NT2/D1 (cell line): ENCODE data around the gene MSANTD7.

ENCODE experiments used
- DNase-seq: peaks from one replicate; pipeline ENCODE4 v3.0.0-alpha.2; 2011; ENCODE audit warnings: low read depth, low spot score
- H3K27me3 ChIP-seq: 2 replicates; pipeline ENCODE4 v1.6.0; 2011; ENCODE audit warnings: mild to moderate bottlenecking; ENCODE audit not compliant: insufficient read length, insufficient read depth
- H3K36me3 ChIP-seq: 2 replicates; pipeline ENCODE4 v1.6.1; 2011; ENCODE audit warnings: mild to moderate bottlenecking, low read length, mixed read lengths; ENCODE audit not compliant: insufficient read depth, insufficient read length
- H3K4me1 ChIP-seq: 2 replicates; pipeline ENCODE4 v1.5.1; 2011; ENCODE audit not compliant: insufficient read depth, insufficient read length
- H3K4me3 ChIP-seq: 2 replicates; pipeline ENCODE4 v1.5.1; 2011; ENCODE audit warnings: low read depth; ENCODE audit not compliant: insufficient read length
- H3K9ac ChIP-seq: 2 replicates; pipeline ENCODE4 v1.6.0; 2011; ENCODE audit warnings: low read depth; ENCODE audit not compliant: insufficient read length
- H3K9me3 ChIP-seq: 2 replicates; pipeline ENCODE4 v1.5.1; 2011; ENCODE audit warnings: mild to moderate bottlenecking, low read length; ENCODE audit not compliant: insufficient read depth
- SUZ12 ChIP-seq: IDR thresholded peaks from 2 replicates; pipeline ENCODE4 v1.6.1; 2011; ENCODE audit not compliant: insufficient read length, insufficient read depth; ENCODE audit errors: extremely low read depth
- YY1 ChIP-seq: IDR thresholded peaks from 2 replicates; pipeline ENCODE4 v1.6.1; 2011; ENCODE audit not compliant: insufficient read length, insufficient read depth
- ZNF274 ChIP-seq: IDR thresholded peaks from 2 replicates; pipeline ENCODE4 v1.6.1; 2011; ENCODE audit warnings: mild to moderate bottlenecking, low read depth, low read length

The MSANTD7 gene

DNA sequence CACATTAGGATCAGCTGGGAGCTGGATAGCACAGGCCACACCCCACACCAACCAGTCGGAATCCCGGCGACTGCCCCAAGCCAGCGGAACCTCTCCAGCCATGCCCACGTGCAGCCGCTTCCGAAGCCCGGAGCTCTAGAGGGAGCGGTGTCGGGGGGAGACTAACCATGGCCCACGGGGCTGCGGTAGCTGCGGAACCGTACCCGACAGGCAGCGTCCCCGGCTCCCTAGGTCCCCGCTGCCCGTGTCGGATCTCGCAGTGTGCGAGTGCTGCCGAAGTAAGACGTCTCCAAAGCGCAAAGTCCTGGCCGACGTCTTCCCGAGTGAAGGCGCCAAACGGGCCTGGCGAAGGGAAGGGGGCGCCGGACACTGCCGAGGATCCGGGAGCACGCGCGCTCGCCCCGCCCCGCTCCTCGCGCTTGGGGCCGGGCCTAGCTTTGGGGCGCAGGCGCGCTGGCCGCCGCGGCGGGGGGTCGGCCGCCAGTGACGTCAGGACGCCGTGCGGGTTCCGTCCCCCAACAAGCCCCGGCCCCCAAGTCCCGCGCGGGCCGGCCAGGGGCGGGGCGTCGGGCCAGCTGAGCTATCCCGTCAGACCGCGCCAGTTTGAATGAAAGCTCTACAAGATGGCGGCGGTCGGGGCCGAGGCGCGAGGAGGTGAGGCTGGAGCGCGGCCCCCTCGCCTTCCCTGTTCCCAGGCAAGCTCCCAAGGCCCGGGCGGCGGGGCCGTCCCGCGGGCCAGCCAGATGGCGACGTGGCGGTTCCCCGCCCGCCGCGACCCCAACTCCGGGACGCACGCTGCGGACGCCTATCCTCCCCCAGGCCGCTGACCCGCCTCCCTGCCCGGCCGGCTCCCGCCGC, 40.4 kb downstream of the MSANTD7 start, which contains the start of gene SUV39H2:
Gene SUV39H2, plus strand, starts transcription at position 601 of the 858 bp plus-strand sequence. Its CDS starts 23 bp downstream, at position 624.
- Histone ChIP-seq H3K9me3 (no peaks in the 10 kb centered on the region), H3K36me3 (peaks cover 18% of the 10 kb centered on the region), H3K4me1 (peaks cover 2% of the 10 kb centered on the region), H3K4me3 (peak within 1 kb of the TSS; percentile 99), H3K27me3 (no peaks in the 10 kb centered on the region), H3K9ac (peak within 1 kb of the TSS; percentile 98)
- peak; percentile 81 for DNase-seq
- TF ChIP-seq SUZ12 = no peak
- no peak for TF ChIP-seq ZNF274
- peak; percentile 49 for TF ChIP-seq YY1

DNA sequence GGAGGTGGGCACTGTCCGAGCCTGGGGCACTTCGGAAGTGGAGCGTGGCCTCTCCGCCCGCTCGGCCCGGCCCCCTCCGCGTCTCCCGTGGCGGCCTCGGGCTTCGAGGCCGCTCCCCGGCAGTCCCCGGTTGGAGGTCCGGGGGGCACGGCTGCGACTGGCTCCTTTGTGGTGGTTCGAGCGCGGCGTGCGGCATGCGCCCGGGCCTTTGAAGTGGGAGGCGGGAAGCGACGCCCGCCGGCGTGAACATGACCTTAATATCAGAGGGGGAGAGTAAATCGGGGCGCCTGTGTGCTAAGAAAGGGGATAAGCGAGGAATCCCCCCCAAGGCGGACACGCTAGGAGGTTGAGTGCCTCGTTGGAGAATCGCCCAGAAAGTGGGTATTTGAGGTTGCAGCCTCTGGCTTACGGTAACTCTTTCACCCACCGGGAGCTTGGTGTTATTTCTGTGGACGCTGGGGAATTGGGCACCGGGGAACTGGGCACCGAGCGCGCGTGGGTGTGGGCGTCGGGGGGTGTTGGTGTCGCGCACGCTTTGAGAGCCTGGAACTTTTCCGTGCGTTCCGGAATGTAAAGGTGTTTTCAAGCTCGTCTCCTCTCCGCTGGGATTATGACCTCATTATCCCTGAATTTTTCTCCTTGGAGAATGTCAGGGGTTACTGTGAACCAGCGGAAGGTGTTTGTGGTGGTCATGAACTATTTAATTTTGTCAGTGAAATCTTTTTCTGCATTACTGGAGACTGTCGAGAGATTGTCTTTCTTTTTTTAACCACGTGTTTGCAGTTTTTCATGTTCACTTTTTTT, 41.2 kb downstream of the MSANTD7 start:
- Histone ChIP-seq H3K4me1 (peaks cover 2% of the 10 kb centered on the region), H3K36me3 (peaks cover 24% of the 10 kb centered on the region), H3K9ac (peak overlapping the region; percentile 95), H3K9me3 (no peaks in the 10 kb centered on the region), H3K4me3 (peak overlapping the region; percentile 85), H3K27me3 (no peaks in the 10 kb centered on the region)
- DNase-seq = no peak
- TF ChIP-seq ZNF274 (no peak), SUZ12 (no peak), YY1 (no peak)

DNA sequence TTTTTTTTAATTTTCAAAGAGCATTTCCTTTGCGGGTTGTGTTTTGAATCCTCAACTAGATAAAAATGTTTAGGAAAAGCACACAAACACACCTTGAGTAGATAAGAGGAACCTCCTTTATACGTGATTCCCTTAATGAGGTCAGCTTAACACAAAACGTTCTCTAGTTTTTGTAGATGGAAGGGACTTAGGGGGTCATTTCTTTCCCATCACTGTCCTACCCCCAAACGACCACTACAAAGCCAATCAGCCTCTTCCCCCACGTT, 41.8 kb downstream of the MSANTD7 start:
- Histone ChIP-seq H3K27me3 (no peaks in the 10 kb centered on the region), H3K4me3 (peak overlapping the region; percentile 85), H3K9ac (peak overlapping the region; percentile 95), H3K9me3 (no peaks in the 10 kb centered on the region), H3K36me3 (peaks cover 24% of the 10 kb centered on the region), H3K4me1 (peaks cover 2% of the 10 kb centered on the region)
- no peak for TF ChIP-seq YY1
- DNase-seq = no peak

DNA sequence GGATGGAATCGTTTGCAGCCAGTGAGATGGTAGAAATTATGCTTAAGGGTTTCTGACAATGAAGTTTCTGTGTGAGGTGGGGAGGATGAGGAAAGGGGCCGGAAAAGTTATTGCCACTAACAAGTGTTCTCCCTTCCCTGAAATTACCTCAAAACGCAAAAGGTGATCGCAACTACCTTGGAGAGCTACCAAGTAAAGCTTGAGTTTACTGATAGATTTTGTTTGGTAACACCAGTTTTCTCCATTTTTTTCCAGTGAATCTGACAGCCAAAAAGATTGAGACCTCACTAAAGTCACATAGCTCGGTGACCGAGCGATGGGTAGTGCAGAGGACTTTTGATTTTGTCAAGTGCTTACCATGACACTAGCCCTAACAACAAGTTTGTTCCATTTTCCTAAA, 42.1 kb downstream of the MSANTD7 start:
- Histone ChIP-seq H3K4me3 (peak overlapping the region; percentile 85), H3K9me3 (no peaks in the 10 kb centered on the region), H3K9ac (peak overlapping the region; percentile 95), H3K4me1 (peaks cover 2% of the 10 kb centered on the region), H3K36me3 (peaks cover 24% of the 10 kb centered on the region), H3K27me3 (no peaks in the 10 kb centered on the region)
- no peak for DNase-seq
- TF ChIP-seq SUZ12 (no peak), ZNF274 (no peak)

DNA sequence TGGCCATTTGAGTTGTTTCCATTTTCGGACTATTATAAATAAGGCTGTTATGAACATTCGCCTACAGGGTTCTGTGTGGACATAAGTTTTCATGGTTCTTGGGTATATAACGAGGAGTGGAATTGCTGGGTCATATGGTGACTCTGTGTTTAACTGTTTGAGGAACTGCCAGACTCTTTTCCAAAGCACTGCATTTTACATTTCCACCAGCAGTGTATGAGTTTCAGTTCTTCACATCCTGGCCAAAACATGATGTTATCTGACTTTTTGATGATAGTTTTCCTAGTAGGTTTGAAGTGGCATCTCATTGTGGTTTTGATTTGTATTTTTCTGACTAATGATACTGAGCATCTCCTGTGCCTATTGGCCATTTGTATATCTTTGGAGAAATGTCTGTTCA, 46.0 kb downstream of the MSANTD7 start:
- Histone ChIP-seq H3K4me3 (no peak overlapping the region), H3K9ac (no peak overlapping the region), H3K27me3 (no peaks in the 10 kb centered on the region), H3K36me3 (peaks cover 48% of the 10 kb centered on the region), H3K9me3 (no peaks in the 10 kb centered on the region), H3K4me1 (no peaks in the 10 kb centered on the region)
- no peak for DNase-seq
- TF ChIP-seq SUZ12 (no peak), ZNF274 (no peak), YY1 (no peak)
